ENCODE results near the gene ACO2. TPM values are rescaled to one million over a fixed set of nuclear protein-coding genes. Genes with fewer than 3 reads are reported as not detected.

The ACO2 gene
- total RNA-seq, 1 experiment from 2014 or later: 66.6 TPM

- Histone ChIP-seq H2AFZ (ENCODE audit: low read length) (no peak overlapping the region), H3K18ac (ENCODE audit: insufficient read length, low read depth, low read length) (no peak overlapping the region), H4K91ac (ENCODE audit: insufficient read length, low read depth, low read length) (no peak overlapping the region), H2BK20ac (ENCODE audit: low read depth, low read length, poor library complexity, severe bottlenecking) (no peak overlapping the region), H2AK5ac (ENCODE audit: insufficient read length, low read length) (no peak overlapping the region), H4K8ac (replicated peaks; ENCODE audit: insufficient read length, low read depth, low read length) (no peak overlapping the region), H3K9ac (ENCODE audit: extremely low read depth, insufficient read length, low read length) (no peak overlapping the region), H3K9me3 (ENCODE audit: control insufficient read depth, low read depth, low read length) (no peaks in the 10 kb centered on the region), H2BK15ac (ENCODE audit: low read depth, low read length) (no peak overlapping the region), H3K23ac (ENCODE audit: insufficient read length, low read depth, low read length) (no peak overlapping the region), H2BK12ac (ENCODE audit: insufficient read length, low read depth, low read length) (no peak overlapping the region), H3K23me2 (ENCODE audit: insufficient read length, low read depth, low read length, poor library complexity, severe bottlenecking) (peaks cover 3% of the 10 kb centered on the region), H3K4me1 (ENCODE audit: insufficient read depth, low read length) (peaks cover 2% of the 10 kb centered on the region), H3K4ac (ENCODE audit: low read depth, low read length) (no peak overlapping the region), H3K27ac (ENCODE audit: insufficient read length, low read depth, low read length) (no peak overlapping the region), H3K27me3 (ENCODE audit: insufficient read depth, low read length) (no peaks in the 10 kb centered on the region), H3K79me1 (ENCODE audit: insufficient read depth, low read depth, low read length, poor library complexity, severe bottlenecking) (peaks cover 10% of the 10 kb centered on the region), H4K5ac (ENCODE audit: insufficient read length, low read depth, low read length) (no peak overlapping the region), H3K4me2 (ENCODE audit: insufficient read depth, insufficient read length, low read length) (no peak overlapping the region), H3K14ac (ENCODE audit: insufficient read depth, low read length) (no peak overlapping the region), H3K79me2 (ENCODE audit: insufficient read depth, low read length) (peaks cover 28% of the 10 kb centered on the region), H3K56ac (ENCODE audit: insufficient read length, low read depth, low read length) (no peak overlapping the region), H3T11ph (ENCODE audit: low read length) (no peak overlapping the region), H2BK5ac (ENCODE audit: insufficient read length, low read length) (no peak overlapping the region), H2BK120ac (ENCODE audit: low read depth, low read length, poor library complexity, severe bottlenecking) (no peak overlapping the region), H4K20me1 (ENCODE audit: control insufficient read depth, insufficient read depth, insufficient read length) (no peaks in the 10 kb centered on the region)
- Mint-ChIP-seq H3K4me3 (peak overlapping the region; percentile 95 to 96; a peak in 4 of 5 replicates), H3K36me3 (ENCODE audit: insufficient read depth in 1 of 3, low read depth in 3 of 3) (peaks cover 19 to 26% (median 26%) of the 10 kb centered on the region in 3 experiments), H3K9me3 (0 out of 5 replicates have a peak, but pooled peaks cover 0 to 3% of the 10 kb centered on the region in 2 experiments), H3K27me3 (ENCODE audit: low read depth) (no peaks in the 10 kb centered on the region), H3K27ac (no peak overlapping the region), H3K4me1 (peaks cover 16 to 26% of the 10 kb centered on the region in 2 experiments)
- no CpG with 5 or more reads among the region's 2 CpGs for WGBS (ENCODE audit: extremely low coverage, insufficient read length, low lambda C conversion rate)
- no peak for TF ChIP-seq CTCF (conservative IDR thresholded peaks at IDR 0.05)
- no peak for DNase-seq
Observed at GRCh38 chr22:41470886-41471285, 2.0 kb downstream of the ACO2 start.

Data from H9 (cell line).